GM19438 (cell line): ENCODE measurements around the gene KRT6B.

Experiments
- ATAC-seq: cut with Tn5 transposase; IDR thresholded peaks from one replicate; pipeline ENCODE4 v1.9.1; 2021; ENCODE audit warnings: low read depth; ENCODE audit not compliant: unreplicated experiment

Gene KRT6B

GRCh38 chr12:52437508-52437907 is 14.4 kb downstream of the KRT6B start:
- ATAC-seq: no peak

- ATAC-seq: no peak
These were observed 15.0 kb downstream of the KRT6B start for GRCh38 chr12:52436828-52437474.

GRCh38 chr12:52436000-52436827 is 15.7 kb downstream of the KRT6B start:
- no peak for ATAC-seq

- ATAC-seq: no peak
These were observed 16.3 kb downstream of the KRT6B start for GRCh38 chr12:52435659-52435999.

GRCh38 chr12:52434760-52435530 is 17.0 kb downstream of the KRT6B start:
- ATAC-seq: no peak

- no peak for ATAC-seq
These were observed 17.7 kb downstream of the KRT6B start, which contains the start of gene KRT75 for GRCh38 chr12:52434081-52434733. TSS of gene KRT75 (minus strand) at chr12:52434371. CDS start at chr12:52434304, 67 bp downstream.

GRCh38 chr12:52433501-52434080 is 18.4 kb downstream of the KRT6B start:
- no peak for ATAC-seq

- no peak for ATAC-seq
These were observed 19.3 kb downstream of the KRT6B start for GRCh38 chr12:52432559-52433207.

- ATAC-seq: no peak
These were observed 23.8 kb downstream of the KRT6B start for GRCh38 chr12:52428121-52428520.

GRCh38 chr12:52427083-52427482 is 24.9 kb downstream of the KRT6B start:
- ATAC-seq: no peak

- ATAC-seq: no peak
These were observed 25.9 kb downstream of the KRT6B start for GRCh38 chr12:52426034-52426433.

GRCh38 chr12:52425466-52425865 is 26.5 kb downstream of the KRT6B start:
- no peak for ATAC-seq

- ATAC-seq: no peak
These were observed 28.1 kb downstream of the KRT6B start for GRCh38 chr12:52423661-52424500.

GRCh38 chr12:52423035-52423434 is 28.9 kb downstream of the KRT6B start:
- ATAC-seq: no peak

- ATAC-seq: no peak
These were observed 32.3 kb downstream of the KRT6B start for GRCh38 chr12:52419656-52420055.

GRCh38 chr12:52418576-52419110 is 33.3 kb downstream of the KRT6B start:
- no peak for ATAC-seq

GRCh38 chr12:52417740-52418139 is 34.2 kb downstream of the KRT6B start:
- ATAC-seq: no peak

- no peak for ATAC-seq
These were observed 35.2 kb downstream of the KRT6B start for GRCh38 chr12:52416795-52417194.
